KOPT-K1 (cell line): ENCODE data around the gene MYL3.

ENCODE experiments used
- H3K27ac ChIP-seq: fragments of 200-600 bp; sonication (generic); 2 replicates; pipeline ENCODE4 v1.5.1; 2016; ENCODE audit warnings: antibody characterized with exemption, mild to moderate bottlenecking, low read depth, low read length; ENCODE audit not compliant: poor library complexity, severe bottlenecking
- H3K36me3 ChIP-seq: fragments of 200-600 bp; sonication (generic); 2 replicates; pipeline ENCODE4 v1.5.1; 2017; ENCODE audit warnings: antibody characterized with exemption, mild to moderate bottlenecking, low read length, moderate library complexity; ENCODE audit not compliant: insufficient read depth
- H3K9me3 ChIP-seq: fragments of 200-600 bp; sonication (generic); 2 replicates; pipeline ENCODE4 v1.5.1; 2017; ENCODE audit warnings: antibody characterized with exemption, low read length, mild to moderate bottlenecking; ENCODE audit not compliant: insufficient read depth, poor library complexity, severe bottlenecking

The MYL3 gene

DNA sequence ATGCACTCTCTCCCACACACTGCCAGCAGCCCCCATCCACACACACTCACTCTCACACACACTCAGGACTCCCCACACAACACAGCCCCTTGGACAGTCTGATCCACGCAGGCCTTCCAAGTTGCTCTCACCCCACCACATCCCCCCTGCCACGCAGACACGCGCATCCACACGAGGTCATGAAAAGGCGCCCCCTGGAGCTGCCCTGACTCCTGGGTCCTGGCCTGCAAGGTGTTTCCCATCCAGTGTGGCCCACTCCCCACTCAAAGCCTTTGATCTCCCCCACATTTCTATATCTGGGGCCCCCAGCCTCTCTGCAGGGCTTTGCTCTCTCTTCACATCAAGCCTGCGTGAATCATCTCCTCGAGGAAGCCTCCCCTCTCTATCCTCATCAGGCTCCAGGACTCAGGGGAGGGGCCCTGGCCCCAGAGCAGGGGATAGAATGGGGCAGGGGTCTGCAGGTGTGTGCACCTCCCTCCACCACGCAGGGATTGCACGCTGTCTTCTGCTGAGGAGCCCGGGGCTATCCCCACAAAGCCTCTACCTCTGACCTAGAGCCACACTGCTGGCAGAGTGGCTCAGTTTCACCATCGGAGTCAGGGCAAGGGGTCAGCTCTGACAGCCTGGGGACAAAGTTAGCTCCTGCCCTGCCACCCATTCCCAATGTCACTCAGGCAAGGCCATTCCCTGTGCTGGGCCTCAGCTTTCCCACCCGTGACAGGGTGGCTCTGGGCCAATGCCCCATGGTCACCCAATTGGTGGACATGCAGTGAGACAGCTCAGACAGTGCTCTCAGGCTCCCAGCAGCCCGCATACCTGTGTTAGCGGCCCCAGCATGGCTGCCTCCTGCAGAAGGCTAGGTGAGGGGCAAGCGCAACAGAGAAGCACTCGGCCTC lies 6.4 kb downstream of the MYL3 start:
- no peaks in the 10 kb centered on the region for H3K9me3 ChIP-seq
- H3K27ac ChIP-seq, result no peak overlapping the region
- H3K36me3 ChIP-seq, result no peaks in the 10 kb centered on the region

DNA sequence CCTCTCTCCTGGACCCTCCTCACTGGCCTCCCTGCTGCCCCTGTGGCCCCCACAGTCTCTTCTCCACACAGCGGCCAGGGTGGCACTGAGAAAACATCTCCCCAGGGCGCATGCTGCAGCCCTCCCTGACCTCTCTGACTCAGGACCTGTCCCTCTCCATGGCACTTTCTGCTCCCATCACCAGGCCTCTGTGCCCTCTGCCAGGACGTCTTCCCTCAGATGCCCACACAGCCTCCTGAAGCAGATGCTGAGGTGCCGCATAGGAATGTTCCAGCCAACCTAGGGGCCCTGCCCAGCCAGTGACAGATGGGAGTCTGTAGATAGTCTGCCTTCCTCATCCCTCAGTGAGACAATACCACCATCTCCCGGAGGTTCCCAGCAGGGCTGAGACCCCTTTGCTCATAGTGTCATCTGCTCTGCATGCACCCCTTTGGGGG lies 8.7 kb downstream of the MYL3 start:
- Histone ChIP-seq H3K9me3 (no peaks in the 10 kb centered on the region), H3K36me3 (no peaks in the 10 kb centered on the region), H3K27ac (no peak overlapping the region)

DNA sequence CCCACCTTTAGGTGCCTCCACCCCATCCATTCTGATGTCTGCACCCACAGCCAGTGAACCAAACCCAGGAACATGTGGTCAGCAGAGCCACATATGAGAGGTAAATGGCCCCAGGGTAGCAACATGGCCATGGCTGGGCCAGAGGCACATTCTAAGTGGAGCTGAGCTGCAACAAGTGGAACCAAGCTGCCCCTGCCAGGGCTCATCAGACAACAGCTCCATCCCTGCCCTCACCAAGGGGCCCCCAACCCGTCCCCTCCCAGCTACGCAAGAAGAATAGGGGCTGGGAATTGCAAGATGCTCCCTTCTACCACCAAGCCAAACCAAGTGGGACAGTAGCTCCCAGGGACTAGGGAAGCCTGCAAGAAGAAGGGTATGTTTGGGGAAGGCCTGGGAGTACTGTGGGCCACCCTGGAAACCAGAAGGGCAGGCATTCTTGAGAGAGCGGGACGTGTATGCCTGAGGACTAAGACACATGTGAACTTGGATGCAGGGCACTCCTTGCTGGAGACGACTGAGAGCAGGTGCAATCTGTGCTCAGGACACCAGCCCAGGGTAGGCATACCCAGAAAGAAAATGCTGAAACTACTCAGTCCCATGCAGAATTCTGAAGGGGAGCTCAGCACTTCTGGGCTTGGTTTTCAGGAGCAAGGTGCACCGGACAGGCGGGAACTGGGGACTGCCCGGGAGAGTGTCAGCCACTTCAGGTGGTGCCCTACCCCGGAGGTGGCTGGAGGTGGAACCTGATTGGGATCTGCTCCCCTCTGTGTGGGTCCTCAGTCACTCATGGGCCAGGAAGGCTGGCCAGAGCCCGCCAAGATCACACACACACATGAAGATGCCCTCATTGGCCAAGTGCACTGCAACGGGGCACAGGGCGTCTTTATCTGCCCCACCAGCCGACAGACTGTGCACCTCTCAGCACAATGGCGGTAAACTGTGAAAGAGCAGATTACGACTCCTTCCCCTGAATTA lies 9.5 kb downstream of the MYL3 start:
- Histone ChIP-seq H3K36me3 (no peaks in the 10 kb centered on the region), H3K9me3 (no peaks in the 10 kb centered on the region), H3K27ac (no peak overlapping the region)

DNA sequence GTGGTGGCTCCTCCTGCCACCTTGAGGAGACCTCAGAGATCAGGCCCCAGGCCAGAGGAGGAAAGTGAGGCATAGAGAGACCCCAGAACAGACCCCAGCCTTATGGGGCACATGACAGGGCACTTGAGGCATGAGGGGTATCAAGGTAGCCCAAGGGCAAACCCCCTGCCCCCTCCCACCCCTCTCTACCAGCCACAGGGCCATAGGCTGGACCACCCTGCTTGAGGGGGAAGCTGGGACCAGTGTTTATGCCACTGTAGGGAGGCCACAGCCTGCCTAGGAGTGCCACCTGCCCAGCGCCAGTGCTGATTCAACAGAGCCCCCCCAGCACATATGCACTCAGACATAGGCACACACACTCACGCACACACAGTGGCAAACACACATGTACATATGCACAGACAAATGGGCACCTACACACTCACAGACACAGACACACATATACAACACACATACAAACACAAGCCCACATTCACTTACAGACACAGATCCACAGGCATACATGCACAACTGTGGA lies 10.3 kb downstream of the MYL3 start:
- Histone ChIP-seq H3K36me3 (no peaks in the 10 kb centered on the region), H3K27ac (no peak overlapping the region), H3K9me3 (no peaks in the 10 kb centered on the region)

DNA sequence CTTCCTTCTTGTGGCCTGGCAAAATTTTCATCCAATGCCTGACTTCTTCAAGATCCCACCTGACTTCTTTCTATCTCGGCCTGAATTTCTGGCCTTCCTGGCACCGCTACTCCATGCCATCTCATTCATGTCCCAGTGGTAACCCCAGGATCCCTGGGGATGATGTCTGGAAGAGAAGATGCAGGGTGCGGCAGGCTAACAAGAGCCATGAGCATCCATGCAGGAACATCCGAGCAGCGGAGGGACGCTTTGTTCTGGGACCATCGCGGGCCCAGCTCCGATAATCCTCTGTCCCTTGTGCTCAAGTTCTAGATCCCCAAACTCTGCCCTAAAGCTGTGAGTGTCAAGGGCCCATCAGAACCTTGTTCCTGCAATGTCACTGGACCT lies 10.9 kb downstream of the MYL3 start:
- H3K36me3 ChIP-seq, result no peaks in the 10 kb centered on the region

DNA sequence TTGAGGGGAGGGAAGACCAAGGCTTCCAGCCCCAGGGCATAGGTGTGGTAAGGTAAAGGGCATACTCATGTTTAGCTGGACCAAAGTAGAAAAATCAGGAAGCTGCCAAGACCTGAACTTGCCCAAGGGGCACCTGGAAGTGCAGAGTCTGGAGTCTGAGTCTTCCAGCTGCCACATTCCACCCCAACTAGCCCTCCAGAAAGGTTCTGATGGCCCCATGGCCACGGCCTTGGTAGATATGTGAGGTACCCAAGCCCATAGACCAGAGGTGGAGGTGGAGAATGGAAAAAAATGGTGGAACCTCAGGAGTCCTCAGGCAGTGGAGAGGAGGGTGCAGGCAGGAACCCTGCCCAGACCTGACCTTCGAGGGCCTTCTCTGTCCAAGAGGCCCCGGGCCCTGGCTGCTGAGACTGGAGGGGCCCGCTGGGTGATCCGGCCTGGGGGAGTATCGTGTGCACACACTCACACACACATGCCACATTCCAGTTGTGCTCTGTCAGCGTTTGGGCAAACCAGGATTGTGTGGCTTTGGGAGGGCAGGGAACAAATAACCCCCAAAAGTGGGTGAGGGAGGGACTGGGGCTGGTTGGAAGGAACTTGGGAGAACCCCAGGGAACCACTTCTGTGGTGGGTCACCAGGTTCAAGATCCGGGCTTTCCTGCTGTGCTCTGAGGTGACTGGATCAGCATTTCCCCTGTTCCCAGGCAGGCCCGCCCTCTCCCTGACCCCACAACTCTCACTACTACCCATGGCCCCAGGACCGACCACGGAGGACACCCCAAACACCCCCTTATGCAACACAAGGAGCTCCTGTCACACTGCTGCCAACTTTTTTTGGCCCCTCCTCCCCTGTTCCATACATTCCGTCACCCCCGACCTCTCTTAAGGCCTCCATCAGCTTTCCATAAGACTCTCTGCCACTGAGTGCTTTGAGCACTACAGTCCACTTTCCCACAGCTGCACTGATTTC lies 11.6 kb downstream of the MYL3 start:
- no peak overlapping the region for H3K27ac ChIP-seq
- no peaks in the 10 kb centered on the region for H3K9me3 ChIP-seq
- no peaks in the 10 kb centered on the region for H3K36me3 ChIP-seq

More for the DNA sequence above, 10.9 kb downstream of the MYL3 start:
- Histone ChIP-seq H3K9me3 (no peaks in the 10 kb centered on the region), H3K27ac (no peak overlapping the region)

DNA sequence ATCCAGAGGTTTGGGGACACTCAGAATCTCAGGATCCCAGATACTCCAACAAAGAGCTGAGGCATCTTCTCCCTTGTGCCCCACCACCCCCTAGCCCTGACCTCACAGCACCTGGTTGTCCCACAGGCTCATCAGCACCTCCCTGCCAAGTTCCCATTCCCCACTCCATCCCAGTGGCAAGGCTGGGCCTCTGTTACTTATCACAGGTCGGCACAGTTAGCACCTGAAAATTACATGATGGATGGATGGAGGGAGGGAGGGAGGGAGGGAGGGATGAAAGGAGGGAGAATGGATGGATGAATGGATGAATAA lies 12.8 kb downstream of the MYL3 start:
- Histone ChIP-seq H3K36me3 (no peaks in the 10 kb centered on the region), H3K27ac (no peak overlapping the region), H3K9me3 (no peaks in the 10 kb centered on the region)

DNA sequence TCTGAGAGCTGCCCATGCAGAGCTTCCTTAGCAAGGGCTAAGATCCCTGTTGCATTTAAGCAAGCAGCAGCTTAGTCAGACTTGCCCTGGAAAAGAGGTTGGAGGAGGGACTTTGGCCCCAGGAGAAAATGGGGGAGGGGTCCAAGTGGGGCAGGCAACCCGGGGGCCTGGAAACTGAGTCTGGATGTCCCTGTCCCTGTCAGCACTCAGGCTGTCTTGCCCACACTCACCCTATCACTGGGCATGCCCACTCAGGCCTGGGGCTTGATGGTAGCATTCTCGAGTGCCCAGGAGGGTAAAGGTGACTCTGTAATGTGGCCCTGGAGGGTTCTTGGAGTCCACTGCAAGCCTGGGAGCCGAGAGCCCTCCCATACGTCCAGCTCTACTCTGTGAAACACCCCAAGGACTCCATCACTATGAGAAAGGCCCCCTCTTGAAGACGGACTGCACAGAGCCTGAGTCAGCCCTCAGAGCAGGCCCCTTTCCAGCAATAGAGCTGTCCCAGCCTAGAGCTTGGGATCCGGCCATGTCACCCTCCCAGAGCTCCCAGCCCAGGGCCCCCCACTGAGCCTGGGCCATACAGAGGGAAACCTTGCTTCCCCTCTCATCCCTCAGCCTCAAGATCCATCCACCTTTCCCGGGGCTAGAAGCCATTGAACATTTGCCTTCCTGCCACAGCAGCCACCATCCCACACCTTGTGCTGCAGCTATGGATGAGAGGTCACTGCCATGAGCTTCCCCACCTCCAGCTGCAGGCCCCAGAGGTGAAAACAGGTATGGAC lies 13.4 kb downstream of the MYL3 start:
- Histone ChIP-seq H3K9me3 (no peaks in the 10 kb centered on the region), H3K36me3 (no peaks in the 10 kb centered on the region), H3K27ac (no peak overlapping the region)

DNA sequence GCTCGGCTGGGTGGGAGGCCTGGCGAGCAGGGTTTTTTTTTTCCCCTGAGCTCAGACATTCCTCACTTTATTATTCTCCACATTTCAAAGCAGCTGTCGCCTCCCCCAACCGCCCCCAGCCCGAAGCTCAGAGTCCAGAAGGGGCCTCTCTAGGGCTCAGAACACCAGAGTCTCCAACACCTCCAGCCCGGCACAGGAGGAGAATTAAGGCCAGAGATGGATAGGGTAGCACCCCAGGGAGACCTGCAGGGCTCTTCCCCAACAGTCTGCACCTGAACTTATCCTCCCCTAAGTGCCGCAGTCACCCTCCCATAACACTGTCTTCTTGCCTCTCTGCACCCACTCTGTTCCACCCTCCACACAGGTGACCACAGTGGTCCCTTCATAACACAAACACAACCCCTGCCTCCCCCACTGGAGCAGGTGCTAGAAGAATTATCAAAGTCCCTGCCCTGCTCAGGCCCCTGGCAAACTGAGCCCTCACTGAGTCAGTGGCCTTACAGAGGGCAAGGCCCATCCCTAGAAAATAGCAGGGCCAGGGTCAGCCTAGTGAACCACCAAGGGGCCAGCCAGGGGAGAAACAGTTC lies 14.1 kb downstream of the MYL3 start:
- Histone ChIP-seq H3K9me3 (no peaks in the 10 kb centered on the region), H3K36me3 (no peaks in the 10 kb centered on the region), H3K27ac (no peak overlapping the region)

DNA sequence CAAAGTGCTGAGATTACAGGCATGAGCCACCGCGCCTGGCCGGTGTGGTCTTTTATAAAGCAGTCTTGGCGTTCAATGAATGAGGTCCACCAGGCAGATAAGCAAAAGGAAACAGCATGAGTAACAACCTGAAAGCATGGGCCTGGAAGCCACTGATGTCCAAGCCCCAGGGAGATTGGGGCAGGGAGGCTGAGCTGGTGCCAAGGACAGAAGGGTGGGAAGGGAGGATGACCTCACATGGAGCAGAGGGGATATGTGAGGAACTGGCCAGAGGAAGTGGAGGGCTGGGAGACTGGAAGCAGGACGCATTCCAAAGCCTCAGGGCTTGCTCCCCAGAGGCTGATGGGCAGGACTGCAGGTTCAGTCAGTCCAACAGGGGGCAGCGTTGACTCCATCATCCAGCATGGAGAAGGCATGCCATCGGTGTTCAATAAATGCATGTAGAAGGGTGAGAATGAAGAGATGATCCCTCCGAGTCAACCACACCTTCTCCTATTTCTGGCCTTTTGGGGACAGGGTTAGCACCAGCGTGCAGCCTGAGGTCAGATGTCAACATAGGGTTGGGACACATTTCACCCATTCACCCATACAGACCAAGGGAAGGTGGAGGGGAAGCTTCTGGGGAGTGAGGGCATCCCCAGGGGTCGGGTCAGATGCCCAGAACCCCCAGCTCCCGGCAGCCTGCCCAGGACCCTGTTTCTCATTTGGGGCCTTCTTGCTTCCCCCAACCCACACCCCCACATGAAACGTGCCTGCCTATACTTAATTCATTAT lies 14.8 kb downstream of the MYL3 start:
- Histone ChIP-seq H3K36me3 (no peaks in the 10 kb centered on the region), H3K27ac (no peak overlapping the region), H3K9me3 (no peaks in the 10 kb centered on the region)

DNA sequence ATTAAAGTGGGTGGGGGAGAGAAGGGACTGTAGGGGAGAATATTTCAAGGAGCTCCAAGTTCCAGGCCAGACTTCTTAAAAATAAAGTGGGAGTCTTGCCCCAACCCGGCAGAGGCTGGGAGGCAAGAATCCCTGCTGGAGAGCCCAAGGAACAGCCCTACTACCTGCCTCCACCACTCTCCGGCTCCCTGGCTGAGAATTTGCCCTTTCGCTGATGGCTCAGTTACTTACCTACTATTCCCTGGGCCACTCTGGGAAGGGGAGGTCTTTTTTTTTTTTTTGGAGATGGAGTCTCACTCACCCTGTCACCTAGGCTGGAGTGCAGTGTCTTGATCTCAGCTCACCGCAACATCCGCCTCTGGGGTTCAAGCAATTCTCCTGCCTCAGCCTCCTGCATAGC lies 15.5 kb downstream of the MYL3 start:
- no peak overlapping the region for H3K27ac ChIP-seq

DNA sequence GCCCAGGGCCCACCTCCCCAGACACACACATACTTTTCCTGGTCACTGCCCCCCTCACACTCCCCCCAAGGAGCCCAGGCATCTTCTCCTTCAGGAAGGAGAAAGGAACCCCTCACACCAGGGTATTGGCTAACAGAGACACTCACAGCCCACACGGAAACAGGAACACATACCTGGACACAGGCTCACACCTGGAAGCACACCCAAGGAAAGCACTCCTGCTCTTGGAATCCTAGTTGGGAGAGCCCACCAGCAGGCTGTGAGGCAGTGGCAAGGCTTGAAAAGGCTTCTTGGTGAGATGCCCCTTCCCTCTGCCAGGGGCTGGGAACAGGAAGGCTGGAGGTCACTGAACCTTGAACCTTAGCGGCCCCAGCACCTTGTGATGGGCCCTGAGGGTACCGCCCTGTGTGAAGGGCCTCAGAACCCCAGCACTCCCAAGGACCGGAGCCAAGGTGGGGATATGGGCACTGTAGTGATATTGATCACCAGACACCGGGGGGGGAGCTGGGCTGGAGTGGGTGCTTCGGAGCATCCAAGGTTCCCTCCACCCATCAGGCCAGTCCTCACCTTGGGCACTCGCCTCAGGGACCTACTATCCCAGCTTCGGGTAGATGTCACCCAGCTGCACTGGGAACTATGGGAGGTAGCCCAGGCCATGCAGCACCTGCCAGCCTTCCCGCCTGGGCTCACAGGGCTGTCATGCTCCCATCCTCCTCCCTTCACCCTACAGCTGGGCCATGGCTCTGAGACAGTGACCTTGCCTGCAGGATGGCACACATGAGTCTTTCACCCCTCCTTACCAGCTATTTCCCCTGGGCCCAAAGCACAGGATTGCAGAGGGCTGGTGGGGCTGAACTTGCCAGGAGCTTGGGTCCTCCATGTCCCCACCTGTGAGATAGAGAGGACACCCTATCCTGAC lies 16.4 kb downstream of the MYL3 start:
- Histone ChIP-seq H3K36me3 (no peaks in the 10 kb centered on the region), H3K9me3 (peaks cover 5% of the 10 kb centered on the region), H3K27ac (no peak overlapping the region)

More for the DNA sequence above, 15.5 kb downstream of the MYL3 start:
- Histone ChIP-seq H3K36me3 (no peaks in the 10 kb centered on the region), H3K9me3 (no peaks in the 10 kb centered on the region)
